ENCODE measurements around the gene TMEM121.

The TMEM121 gene

GRCh38 chr14:105487449-105487985 is 38.9 kb upstream of the TMEM121 start:
- DNase-seq, result no peak

- DNase-seq, result no peak
Observed at GRCh38 chr14:105487986-105488777, 38.2 kb upstream of the TMEM121 start.

- no peak for DNase-seq
Observed at GRCh38 chr14:105488781-105489541, 37.4 kb upstream of the TMEM121 start.

GRCh38 chr14:105489542-105490266 is 36.7 kb upstream of the TMEM121 start:
- peak; percentile 88 for DNase-seq

- DNase-seq, result no peak
Observed at GRCh38 chr14:105490267-105490571, 36.2 kb upstream of the TMEM121 start.

GRCh38 chr14:105490572-105491365 is 35.6 kb upstream of the TMEM121 start, which contains the start of gene TEDC1:
Gene TEDC1 (plus strand): TSS chr14:105491246. CDS start chr14:105491376, 130 bp downstream.
- peak; percentile 99 for DNase-seq

GRCh38 chr14:105491366-105491973 is 34.9 kb upstream of the TMEM121 start:
- peak; percentile 80 for DNase-seq

- DNase-seq, result no peak
Observed at GRCh38 chr14:105492031-105492970, 34.1 kb upstream of the TMEM121 start.

- no peak for DNase-seq
Observed at GRCh38 chr14:105492971-105493871, 33.2 kb upstream of the TMEM121 start.

GRCh38 chr14:105493921-105494605 is 32.3 kb upstream of the TMEM121 start:
- no peak for DNase-seq

- DNase-seq, result no peak
Observed at GRCh38 chr14:105494606-105494929, 31.8 kb upstream of the TMEM121 start.

- DNase-seq, result no peak
Observed at GRCh38 chr14:105495101-105495989, 31.0 kb upstream of the TMEM121 start.

GRCh38 chr14:105495990-105496830 is 30.2 kb upstream of the TMEM121 start:
- DNase-seq, result no peak

GRCh38 chr14:105496831-105497591 is 29.4 kb upstream of the TMEM121 start:
- DNase-seq, result no peak

GRCh38 chr14:105497671-105498429 is 28.5 kb upstream of the TMEM121 start:
- no peak for DNase-seq
